Ovary (tissue), 1 donor: Measurements from ENCODE around the gene ADIRF.

Source experiments
- EP300 ChIP-seq: sonication (generic); formaldehyde crosslinking; IDR thresholded peaks from one replicate; pipeline ENCODE4 v1.6.1; 2017; ENCODE audit warnings: antibody characterized with exemption
- POLR2A ChIP-seq: fragments of 450-650 bp; IDR thresholded peaks from one replicate; pipeline ENCODE4 v1.6.1; 2017; ENCODE audit warnings: antibody characterized with exemption, mild to moderate bottlenecking, moderate library complexity

GRCh38 chr10:86944031-86944419 is 24.3 kb upstream of the ADIRF start:
- TF ChIP-seq POLR2A (no peak), EP300 (no peak)
